HepG2 (cell line): ENCODE measurements around the gene TMEM63B. TPM values are rescaled to one million over a fixed set of nuclear protein-coding genes. Genes with fewer than 3 reads are reported as not detected.

Source experiments
- ATAC-seq: fragments of 200-7000 bp; cut with Tn5 transposase; 3 replicates; pipeline ENCODE4 v1.9.1; 2020; ENCODE audit warnings: mild to moderate bottlenecking, moderate library complexity
- BruUV-seq: library from RNA; stranded (reverse); fragments of 400-500 nt; replicated peaks from 2 replicates; lab custom pipeline; 2021; lab: Mats Ljungman, UMichigan
- CTCF ChIA-PET: fragments of 300-600 bp; formaldehyde crosslinking; extraction: SDS; loops from one replicate; lab custom pipeline; 2021; ENCODE audit warnings: low total read pairs, inconsistent platforms, low intra/inter-chr PET ratio; lab: Yijun Ruan, JAX
- POLR2A ChIA-PET: fragments of 350-600 bp; sonication (Branson Sonifier 250); formaldehyde crosslinking; loops from one replicate; lab custom pipeline; 2020; ENCODE audit warnings: antibody characterized with exemption, inconsistent platforms; lab: Yijun Ruan, JAX
- DNase-seq: peaks from one replicate; pipeline ENCODE4 v3.0.0-alpha.2; 2015; ENCODE audit warnings: low spot score
- FAIRE-seq: peaks from 3 replicates; lab custom pipeline; 2011; peaks lifted over from hg19 to GRCh38; lab: Jason Lieb, UNC
- H2AFZ ChIP-seq: one replicate; pipeline ENCODE4 v1.6.1; 2011; ENCODE audit warnings: low read length, inconsistent platforms
- H3K27ac ChIP-seq: fragments of 300-600 bp; 3 replicates; pipeline ENCODE4 v1.8.0; 2011; ENCODE audit warnings: mixed run types, mild to moderate bottlenecking, mixed read lengths, low read length, inconsistent platforms; ENCODE audit not compliant: insufficient read depth; ENCODE audit errors: extremely low read length
- H3K27me3 ChIP-seq, 2 experiments: fragments of 200-600 bp in 1 of 2; 2 replicates in 1 of 2; 3 replicates in 1 of 2; pipeline versions ENCODE4 v1.6.0 to v1.8.0; 2011; ENCODE audit warnings: low read length in 2 of 2, mild to moderate bottlenecking in 2 of 2, moderate library complexity in 2 of 2, inconsistent platforms in 1 of 2; ENCODE audit not compliant: insufficient read depth in 2 of 2, control insufficient read depth in 1 of 2
- H3K36me3 ChIP-seq, 2 experiments: fragments of 200-600 bp in 1 of 2; replicated peaks in 1 of 2; 2 replicates in 1 of 2; 3 replicates in 1 of 2; pipeline versions ENCODE4 v1.5.1 to v1.8.0; 2011; ENCODE audit warnings: low read length in 2 of 2, inconsistent platforms in 1 of 2; ENCODE audit not compliant: insufficient read depth in 2 of 2, control insufficient read depth in 1 of 2
- H3K4me1 ChIP-seq: 2 replicates; pipeline ENCODE4 v1.5.1; 2012; ENCODE audit warnings: low read length, inconsistent platforms; ENCODE audit not compliant: insufficient read depth
- H3K4me2 ChIP-seq: 2 replicates; pipeline ENCODE4 v1.6.0; 2011; ENCODE audit warnings: low read depth, low read length, inconsistent platforms
- H3K4me3 ChIP-seq, 3 experiments: fragments of 200-600 bp in 1 of 3; sonication (generic), shearing (Covaris generic) in 1 of 3; replicated peaks in 1 of 3; 2 replicates each; pipeline ENCODE4 v1.5.1; 2011 to 2016; ENCODE audit warnings: low read length in 3 of 3, inconsistent platforms in 2 of 3, low read depth in 2 of 3, mild to moderate bottlenecking in 2 of 3, control low read depth in 1 of 3, mixed read lengths in 1 of 3; ENCODE audit not compliant: insufficient read depth in 1 of 3
- H3K79me2 ChIP-seq: one replicate; pipeline ENCODE4 v1.6.1; 2011; ENCODE audit warnings: low read length, inconsistent platforms; ENCODE audit not compliant: insufficient read depth
- H3K9ac ChIP-seq: 2 replicates; pipeline ENCODE4 v1.6.0; 2011; ENCODE audit warnings: mild to moderate bottlenecking, low read depth, low read length, inconsistent platforms; ENCODE audit not compliant: insufficient read depth
- H3K9me3 ChIP-seq: 2 replicates; pipeline ENCODE4 v1.5.1; 2012; ENCODE audit warnings: mild to moderate bottlenecking, low read length
- H4K20me1 ChIP-seq: 2 replicates; pipeline ENCODE4 v1.6.0; 2011; ENCODE audit warnings: inconsistent platforms, mild to moderate bottlenecking, low read length, moderate library complexity; ENCODE audit not compliant: insufficient read depth
- ETV5 ChIP-seq: IDR thresholded peaks from 2 replicates; pipeline ENCODE4 v1.6.1; 2018; ENCODE audit warnings: missing biosample characterization, missing genetic modification reagents, inconsistent platforms, borderline replicate concordance
- GTF3A ChIP-seq: sonication (generic); formaldehyde crosslinking; conservative IDR thresholded peaks from 2 replicates; pipeline ENCODE4 v1.4.0; 2020; ENCODE audit warnings: mild to moderate bottlenecking, missing genetic modification reagents
- MXI1 ChIP-seq: IDR thresholded peaks from 3 replicates; pipeline ENCODE4 v1.6.1; 2012; ENCODE audit warnings: low read depth, low read length, inconsistent platforms, borderline replicate concordance
- ZFYVE20 ChIP-seq: sonication (generic); formaldehyde crosslinking; IDR thresholded peaks from 2 replicates; pipeline ENCODE4 v1.8.0; 2023; ENCODE audit warnings: low read depth, mild to moderate bottlenecking, moderate library complexity, missing genetic modification reagents, borderline replicate concordance
- ZNF260 ChIP-seq: sonication (generic); formaldehyde crosslinking; IDR thresholded peaks from 2 replicates; pipeline ENCODE4 v1.4.0; 2020; ENCODE audit warnings: missing genetic modification reagents, low read depth, mild to moderate bottlenecking, borderline replicate concordance
- ZNF549 ChIP-seq: sonication (generic); formaldehyde crosslinking; IDR thresholded peaks from 2 replicates; pipeline ENCODE4 v1.5.0; 2020; ENCODE audit warnings: missing genetic modification reagents
- ZNF891 ChIP-seq: sonication (generic); formaldehyde crosslinking; IDR thresholded peaks from 2 replicates; pipeline ENCODE4 v1.5.0; 2020; ENCODE audit warnings: mild to moderate bottlenecking, missing genetic modification reagents
- WGBS: methylation state at CpG from one replicate; pipeline ENCODE4 v1.1.6; 2017; ENCODE audit warnings: low lambda C conversion rate; 5-methylcytosine and 5-hydroxymethylcytosine counted together
- in situ Hi-C: cut with HindIII; loops from 2 replicates; pipeline ENCODE4 v1.10.0; 2017; ENCODE audit warnings: low pct_unique_long_range_greater_than_20kb; ENCODE audit not compliant: extremely low pct_ligation_motif_present
- intact Hi-C: fragments of 100-400 bp; cut with micrococcal nuclease; formaldehyde crosslinking; loops from one replicate; pipeline ENCODE4 v1.10.0; 2022; ENCODE audit not compliant: unreplicated experiment
- polyA plus RNA-seq, 8 experiments: library from polyadenylated mRNA; depleted of rRNA in 3 of 8; stranded (reverse) in 7 of 8; unstranded in 1 of 8; fragments of >200 nt; fragmentation: Illumina TruSeq in 4 of 8; extraction: Trizol in 4 of 8; gene quantifications; 2 replicates each; pipeline versions ENCODE4 v1.2.1 to v1.2.3, GENCODE V29; 2011 to 2016; ENCODE audit warnings: low read depth in 4 of 8, missing spikeins in 1 of 8, mixed read lengths in 1 of 8; ENCODE audit not compliant: insufficient read depth in 1 of 8
- total RNA-seq, 5 experiments: library from RNA; depleted of rRNA; stranded (reverse); fragments of >200 nt; fragmentation: Illumina TruSeq; extraction: Trizol; gene quantifications; 2 replicates each; pipeline ENCODE4 v1.2.3, GENCODE V29; 2016; ENCODE audit warnings: low read depth in 1 of 5
- TF ChIP-seq, protein P1 (sequence below): sonication (generic); formaldehyde crosslinking; IDR thresholded peaks from 2 replicates; pipeline ENCODE4 v1.8.1; 2023; ENCODE audit warnings: mild to moderate bottlenecking, inconsistent platforms, moderate library complexity, missing genetic modification reagents, borderline replicate concordance
- TF ChIP-seq, protein P2 (sequence below): sonication (generic); formaldehyde crosslinking; IDR thresholded peaks from 2 replicates; pipeline ENCODE4 v1.5.1; 2020; ENCODE audit warnings: missing genetic modification reagents, mild to moderate bottlenecking, borderline replicate concordance
- TF ChIP-seq, protein P3 (sequence below): sonication (generic); formaldehyde crosslinking; IDR thresholded peaks from 2 replicates; pipeline ENCODE4 v1.4.0; 2020; ENCODE audit warnings: missing genetic modification reagents
- TF ChIP-seq, protein P4 (sequence below): sonication (generic); formaldehyde crosslinking; IDR thresholded peaks from 2 replicates; pipeline ENCODE4 v1.4.0; 2020; ENCODE audit warnings: mild to moderate bottlenecking, missing genetic modification reagents, borderline replicate concordance

TMEM63B gene
- total and polyA plus RNA-seq, 2 of the 13 experiments (the other 11 are each of a cell fraction or from before 2014, with no cell fraction given): 27.4 to 75.8 TPM

DNA sequence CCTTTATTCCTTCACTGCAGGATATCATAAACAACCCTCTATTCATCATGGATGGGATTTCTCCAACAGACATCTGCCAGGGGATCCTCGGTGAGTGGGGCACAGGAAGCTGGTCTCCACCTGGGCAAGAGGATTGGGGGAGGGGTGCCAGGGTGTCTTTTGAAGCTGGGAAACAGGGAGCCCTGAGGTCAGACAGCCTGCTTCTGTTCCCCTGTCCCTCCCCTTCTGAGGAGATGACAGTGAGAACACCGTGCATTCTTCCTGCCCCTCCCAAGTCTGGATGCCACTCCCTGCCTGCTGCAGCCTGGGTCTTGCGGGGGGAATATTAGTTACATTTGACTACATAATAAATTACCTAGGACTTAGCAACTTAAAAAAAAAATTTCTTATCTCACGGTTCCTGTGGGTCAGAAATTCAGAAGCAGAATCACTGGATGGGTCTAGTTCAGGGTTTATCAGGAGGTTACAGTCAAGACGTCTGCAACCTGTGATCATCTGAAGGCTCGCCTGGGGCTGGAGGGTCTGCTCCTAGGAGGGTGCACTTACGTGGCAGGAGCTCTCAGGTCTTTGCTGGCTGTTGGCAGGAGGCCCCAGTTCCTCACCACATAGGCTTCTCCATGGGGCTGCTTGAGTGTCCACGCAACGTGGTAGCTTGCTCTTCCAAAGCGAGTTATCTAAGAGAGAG lies 42.7 kb downstream of the TMEM63B start:
- CTCF ChIA-PET: no interaction called here
- POLR2A ChIA-PET: interaction anchor here (0.9 to 1.7 kb wide), 3 partner anchors 16 to 87 kb away, joined by 3 to 7 read pairs (median 4); partner anchors contain the start of genes HSP90AB1 and SLC35B2
- Histone ChIP-seq H3K27ac (no peak overlapping the region), H3K79me2 (no peaks in the 10 kb centered on the region), H3K4me1 (peaks cover 61% of the 10 kb centered on the region), H2AFZ (no peak overlapping the region), H3K4me2 (no peak overlapping the region), H3K36me3 (no peaks in the 10 kb centered on the region), H4K20me1 (no peaks in the 10 kb centered on the region), H3K4me3 (no peak overlapping the region), H3K9me3 (no peaks in the 10 kb centered on the region), H3K27me3 (peaks cover 7 to 44% of the 10 kb centered on the region in 2 experiments; a peak in 4 of 5 replicates), H3K9ac (no peak overlapping the region)
- no peak for ATAC-seq
- no TSS peak for BruUV-seq
- in situ Hi-C loops (loop anchor here (5.0 kb wide), 1 partner anchor 52 kb away; the partner anchor contains the start of gene SLC29A1), intact Hi-C loops (no loop called here)
- no peak for FAIRE-seq
- DNase-seq: no peak
- WGBS: 40% methylated on average over 10 of the region's 10 CpGs
- TF ChIP-seq GTF3A (CRISPR knock-in tag) (no peak), MXI1 (no peak), ZNF260 (no peak), ETV5 (CRISPR knock-in tag) (no peak), ZNF549 (CRISPR knock-in tag) (no peak), ZNF891 (no peak), ZFYVE20 (CRISPR knock-in tag) (no peak)
- TF ChIP-seq, protein P1, sequence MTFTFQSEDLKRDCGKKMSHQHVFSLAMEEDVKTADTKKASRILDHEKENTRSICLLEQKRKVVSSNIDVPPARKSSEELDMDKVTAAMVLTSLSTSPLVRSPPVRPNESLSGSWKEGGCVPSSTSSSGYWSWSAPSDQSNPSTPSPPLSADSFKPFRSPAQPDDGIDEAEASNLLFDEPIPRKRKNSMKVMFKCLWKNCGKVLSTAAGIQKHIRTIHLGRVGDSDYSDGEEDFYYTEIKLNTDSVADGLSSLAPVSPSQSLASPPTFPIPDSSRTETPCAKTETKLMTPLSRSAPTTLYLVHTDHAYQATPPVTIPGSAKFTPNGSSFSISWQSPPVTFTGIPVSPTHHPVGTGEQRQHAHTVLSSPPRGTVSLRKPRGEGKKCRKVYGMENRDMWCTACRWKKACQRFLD: no peak
- TF ChIP-seq, protein P2, sequence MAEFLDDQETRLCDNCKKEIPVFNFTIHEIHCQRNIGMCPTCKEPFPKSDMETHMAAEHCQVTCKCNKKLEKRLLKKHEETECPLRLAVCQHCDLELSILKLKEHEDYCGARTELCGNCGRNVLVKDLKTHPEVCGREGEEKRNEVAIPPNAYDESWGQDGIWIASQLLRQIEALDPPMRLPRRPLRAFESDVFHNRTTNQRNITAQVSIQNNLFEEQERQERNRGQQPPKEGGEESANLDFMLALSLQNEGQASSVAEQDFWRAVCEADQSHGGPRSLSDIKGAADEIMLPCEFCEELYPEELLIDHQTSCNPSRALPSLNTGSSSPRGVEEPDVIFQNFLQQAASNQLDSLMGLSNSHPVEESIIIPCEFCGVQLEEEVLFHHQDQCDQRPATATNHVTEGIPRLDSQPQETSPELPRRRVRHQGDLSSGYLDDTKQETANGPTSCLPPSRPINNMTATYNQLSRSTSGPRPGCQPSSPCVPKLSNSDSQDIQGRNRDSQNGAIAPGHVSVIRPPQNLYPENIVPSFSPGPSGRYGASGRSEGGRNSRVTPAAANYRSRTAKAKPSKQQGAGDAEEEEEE (CRISPR knock-in tag): no peak
- TF ChIP-seq, protein P3, sequence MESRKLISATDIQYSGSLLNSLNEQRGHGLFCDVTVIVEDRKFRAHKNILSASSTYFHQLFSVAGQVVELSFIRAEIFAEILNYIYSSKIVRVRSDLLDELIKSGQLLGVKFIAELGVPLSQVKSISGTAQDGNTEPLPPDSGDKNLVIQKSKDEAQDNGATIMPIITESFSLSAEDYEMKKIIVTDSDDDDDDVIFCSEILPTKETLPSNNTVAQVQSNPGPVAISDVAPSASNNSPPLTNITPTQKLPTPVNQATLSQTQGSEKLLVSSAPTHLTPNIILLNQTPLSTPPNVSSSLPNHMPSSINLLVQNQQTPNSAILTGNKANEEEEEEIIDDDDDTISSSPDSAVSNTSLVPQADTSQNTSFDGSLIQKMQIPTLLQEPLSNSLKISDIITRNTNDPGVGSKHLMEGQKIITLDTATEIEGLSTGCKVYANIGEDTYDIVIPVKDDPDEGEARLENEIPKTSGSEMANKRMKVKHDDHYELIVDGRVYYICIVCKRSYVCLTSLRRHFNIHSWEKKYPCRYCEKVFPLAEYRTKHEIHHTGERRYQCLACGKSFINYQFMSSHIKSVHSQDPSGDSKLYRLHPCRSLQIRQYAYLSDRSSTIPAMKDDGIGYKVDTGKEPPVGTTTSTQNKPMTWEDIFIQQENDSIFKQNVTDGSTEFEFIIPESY (CRISPR knock-in tag): no peak
- TF ChIP-seq, protein P4, sequence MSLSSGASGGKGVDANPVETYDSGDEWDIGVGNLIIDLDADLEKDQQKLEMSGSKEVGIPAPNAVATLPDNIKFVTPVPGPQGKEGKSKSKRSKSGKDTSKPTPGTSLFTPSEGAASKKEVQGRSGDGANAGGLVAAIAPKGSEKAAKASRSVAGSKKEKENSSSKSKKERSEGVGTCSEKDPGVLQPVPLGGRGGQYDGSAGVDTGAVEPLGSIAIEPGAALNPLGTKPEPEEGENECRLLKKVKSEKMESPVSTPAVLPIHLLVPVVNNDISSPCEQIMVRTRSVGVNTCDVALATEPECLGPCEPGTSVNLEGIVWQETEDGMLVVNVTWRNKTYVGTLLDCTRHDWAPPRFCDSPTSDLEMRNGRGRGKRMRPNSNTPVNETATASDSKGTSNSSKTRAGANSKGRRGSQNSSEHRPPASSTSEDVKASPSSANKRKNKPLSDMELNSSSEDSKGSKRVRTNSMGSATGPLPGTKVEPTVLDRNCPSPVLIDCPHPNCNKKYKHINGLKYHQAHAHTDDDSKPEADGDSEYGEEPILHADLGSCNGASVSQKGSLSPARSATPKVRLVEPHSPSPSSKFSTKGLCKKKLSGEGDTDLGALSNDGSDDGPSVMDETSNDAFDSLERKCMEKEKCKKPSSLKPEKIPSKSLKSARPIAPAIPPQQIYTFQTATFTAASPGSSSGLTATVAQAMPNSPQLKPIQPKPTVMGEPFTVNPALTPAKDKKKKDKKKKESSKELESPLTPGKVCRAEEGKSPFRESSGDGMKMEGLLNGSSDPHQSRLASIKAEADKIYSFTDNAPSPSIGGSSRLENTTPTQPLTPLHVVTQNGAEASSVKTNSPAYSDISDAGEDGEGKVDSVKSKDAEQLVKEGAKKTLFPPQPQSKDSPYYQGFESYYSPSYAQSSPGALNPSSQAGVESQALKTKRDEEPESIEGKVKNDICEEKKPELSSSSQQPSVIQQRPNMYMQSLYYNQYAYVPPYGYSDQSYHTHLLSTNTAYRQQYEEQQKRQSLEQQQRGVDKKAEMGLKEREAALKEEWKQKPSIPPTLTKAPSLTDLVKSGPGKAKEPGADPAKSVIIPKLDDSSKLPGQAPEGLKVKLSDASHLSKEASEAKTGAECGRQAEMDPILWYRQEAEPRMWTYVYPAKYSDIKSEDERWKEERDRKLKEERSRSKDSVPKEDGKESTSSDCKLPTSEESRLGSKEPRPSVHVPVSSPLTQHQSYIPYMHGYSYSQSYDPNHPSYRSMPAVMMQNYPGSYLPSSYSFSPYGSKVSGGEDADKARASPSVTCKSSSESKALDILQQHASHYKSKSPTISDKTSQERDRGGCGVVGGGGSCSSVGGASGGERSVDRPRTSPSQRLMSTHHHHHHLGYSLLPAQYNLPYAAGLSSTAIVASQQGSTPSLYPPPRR (CRISPR knock-in tag): no peak
